ENCODE results near the gene NCKAP5.

NCKAP5 gene

DNA sequence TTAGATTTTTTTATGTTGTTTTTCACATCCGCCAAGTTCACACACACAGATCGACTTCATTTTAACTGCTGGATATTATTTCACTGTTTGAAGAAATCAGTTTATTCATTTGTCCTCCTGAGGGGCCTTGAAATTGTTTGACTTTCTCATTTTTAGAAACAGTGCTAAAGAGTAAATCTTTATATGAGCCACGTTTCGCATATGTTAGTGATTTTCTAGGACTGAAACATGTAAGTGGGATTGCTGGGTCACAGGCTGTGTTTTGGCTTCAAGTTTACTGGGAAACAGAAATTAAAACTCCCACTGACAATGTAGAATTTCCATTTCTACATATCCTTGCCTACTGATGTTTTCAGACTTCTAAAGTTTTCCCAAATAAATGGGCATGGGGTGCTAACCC is 363.8 kb downstream of the NCKAP5 start:
- ChIA-PET CTCF (no interaction called here), POLR2A (no interaction called here)
- TF ChIP-seq CTCF (IDR thresholded peaks at IDR 0.05; ENCODE audit: control extremely low read depth, extremely low read depth, low read depth, missing control alignments), result no peak
- no peak for DNase-seq (ENCODE audit: extremely low spot score)

- DNase-seq (ENCODE audit: extremely low spot score), result no peak
- no peak for TF ChIP-seq CTCF (IDR thresholded peaks at IDR 0.05; ENCODE audit: control extremely low read depth, extremely low read depth, low read depth, missing control alignments)
- ChIA-PET POLR2A (no interaction called here), CTCF (no interaction called here)
Observed at GRCh38 chr2:133200684-133201421, 367.4 kb downstream of the NCKAP5 start.

DNA sequence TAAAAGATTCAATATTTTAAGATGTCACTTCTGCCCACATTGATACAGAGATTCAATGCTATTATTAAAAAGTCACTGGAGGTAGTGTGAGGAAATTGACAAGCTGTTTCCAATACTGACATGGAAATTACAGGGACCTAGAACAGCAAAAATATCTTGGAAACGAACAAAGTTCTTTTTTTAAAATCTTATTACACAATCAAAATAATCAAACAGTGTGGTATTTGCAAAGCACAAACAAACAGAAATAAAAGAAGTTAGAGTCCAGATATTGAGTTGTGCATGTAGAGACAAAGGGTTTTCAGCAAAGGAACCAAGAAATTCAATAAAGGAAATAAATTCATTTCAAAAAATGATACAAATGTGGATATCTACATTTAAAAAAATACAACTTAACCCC is 369.6 kb downstream of the NCKAP5 start:
- TF ChIP-seq CTCF (IDR thresholded peaks at IDR 0.05; ENCODE audit: control extremely low read depth, extremely low read depth, low read depth, missing control alignments), result no peak
- POLR2A ChIA-PET, result no interaction called here
- CTCF ChIA-PET, result no interaction called here
- DNase-seq (ENCODE audit: extremely low spot score), result no peak

GRCh38 chr2:133197156-133197555 is 371.1 kb downstream of the NCKAP5 start:
- ChIA-PET POLR2A (no interaction called here), CTCF (no interaction called here)
- no peak for TF ChIP-seq CTCF (IDR thresholded peaks at IDR 0.05; ENCODE audit: control extremely low read depth, extremely low read depth, low read depth, missing control alignments)
- DNase-seq (ENCODE audit: extremely low spot score), result no peak

DNA sequence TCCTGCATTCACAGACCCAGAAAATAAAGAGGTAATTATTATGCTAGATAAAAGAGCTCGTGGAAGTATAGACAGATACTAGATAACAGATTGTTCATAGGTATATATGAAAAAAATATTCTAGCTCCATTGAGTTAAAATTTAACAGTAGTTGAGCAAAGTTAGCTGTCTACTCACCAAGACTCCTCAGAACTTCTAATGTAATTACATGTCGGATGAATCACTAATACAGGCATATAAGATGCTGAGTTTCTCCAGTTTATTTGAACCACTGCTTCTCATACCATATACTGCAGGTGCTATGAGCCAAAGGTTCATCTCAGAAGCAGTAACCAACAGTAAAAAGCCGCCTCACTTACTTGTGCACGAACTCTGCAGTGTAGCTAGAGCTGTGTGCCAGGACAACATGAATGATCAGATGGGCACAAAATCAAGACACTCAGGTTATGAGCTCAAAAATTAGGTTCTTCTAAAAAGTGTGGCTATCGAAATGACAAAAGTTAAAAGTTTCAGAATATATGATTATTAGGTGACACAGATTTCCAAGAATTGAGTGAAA is 373.4 kb downstream of the NCKAP5 start:
- DNase-seq (ENCODE audit: extremely low spot score), result no peak
- CTCF ChIA-PET, result interaction anchor here (1.2 to 1.3 kb wide), 2 partner anchors 21 to 647 kb away, joined by 3 read pairs; no protein-coding TSS in a partner anchor
- TF ChIP-seq CTCF (IDR thresholded peaks at IDR 0.05; ENCODE audit: control extremely low read depth, extremely low read depth, low read depth, missing control alignments), result no peak
- POLR2A ChIA-PET, result no interaction called here

- CTCF ChIA-PET, result interaction anchor here (1.3 kb wide), 1 partner anchor 20 kb away, joined by 3 read pairs; no protein-coding TSS in a partner anchor
- no peak for TF ChIP-seq CTCF (IDR thresholded peaks at IDR 0.05; ENCODE audit: control extremely low read depth, extremely low read depth, low read depth, missing control alignments)
- POLR2A ChIA-PET, result no interaction called here
- DNase-seq (ENCODE audit: extremely low spot score), result no peak
Observed at GRCh38 chr2:133194362-133194655, 374.0 kb downstream of the NCKAP5 start.
